ENCODE measurements around the gene LARP4B. TPM values are rescaled to one million over a fixed set of nuclear protein-coding genes. Genes with fewer than 3 reads are reported as not detected.
"Not testable (repeated sequence)": the region's sequence is repeated elsewhere in the genome, so short reads cannot be mapped to it uniquely, and the experiment has no call there.

The LARP4B gene
- total RNA-seq, 1 donor from 2014 or later, result 125 TPM

- DNase-seq (ENCODE audit: low spot score), result not testable (repeated sequence)
Measured at GRCh38 chr10:770048-770712, 161.3 kb downstream of the LARP4B start.

- no peak for DNase-seq (ENCODE audit: low spot score)
Measured at GRCh38 chr10:767794-768193, 163.7 kb downstream of the LARP4B start.

- DNase-seq (ENCODE audit: low spot score), result no peak
Measured at GRCh38 chr10:767211-767610, 164.3 kb downstream of the LARP4B start.

- DNase-seq (ENCODE audit: low spot score), result no peak
Measured at GRCh38 chr10:761376-761775, 170.1 kb downstream of the LARP4B start.

GRCh38 chr10:760622-761021, 170.9 kb downstream of the LARP4B start:
- no peak for DNase-seq (ENCODE audit: low spot score)

GRCh38 chr10:759898-760477, 171.5 kb downstream of the LARP4B start:
- no peak for DNase-seq (ENCODE audit: low spot score)

Other genes starting within 250 kb of the LARP4B start
- gene DIP2C, start 242.0 kb downstream of the LARP4B start, total RNA-seq, result 26.8 TPM
- gene GTPBP4, start 56.7 kb upstream of the LARP4B start, total RNA-seq, result 53.5 TPM
- not detected for gene IDI2, start 94.2 kb upstream of the LARP4B start, total RNA-seq
- gene IDI1, start 117.4 kb upstream of the LARP4B start, total RNA-seq, result 36.2 TPM
- 24.1 TPM for gene WDR37, start 124.7 kb upstream of the LARP4B start, total RNA-seq

Measured in ureter (tissue), 1 donor.